Ishikawa (cell line): ENCODE data around the gene ANO8.

Experiments used
- CEBPB ChIP-seq: IDR thresholded peaks from 2 replicates; pipeline ENCODE4 v1.6.1; 2012
- CREB1 ChIP-seq: IDR thresholded peaks from 2 replicates; pipeline ENCODE4 v1.6.1; 2012; ENCODE audit warnings: low read depth
- EGR1 ChIP-seq: IDR thresholded peaks from 2 replicates; pipeline ENCODE4 v1.6.1; 2012
- EP300 ChIP-seq: IDR thresholded peaks from 2 replicates; pipeline ENCODE4 v1.6.1; 2012; ENCODE audit warnings: borderline replicate concordance
- FOXM1 ChIP-seq: IDR thresholded peaks from 2 replicates; pipeline ENCODE4 v1.6.1; 2012; ENCODE audit warnings: low read depth, borderline replicate concordance
- MAX ChIP-seq: IDR thresholded peaks from 2 replicates; pipeline ENCODE4 v1.6.1; 2012
- NFIC ChIP-seq: IDR thresholded peaks from 2 replicates; pipeline ENCODE4 v1.6.1; 2012
- RAD21 ChIP-seq: IDR thresholded peaks from 2 replicates; pipeline ENCODE4 v1.6.1; 2012; ENCODE audit warnings: low read depth
- REST ChIP-seq: IDR thresholded peaks from 2 replicates; pipeline ENCODE4 v1.6.1; 2012; ENCODE audit warnings: low read depth, mild to moderate bottlenecking
- TAF1 ChIP-seq: IDR thresholded peaks from 2 replicates; pipeline ENCODE4 v1.6.1; 2012; ENCODE audit warnings: low read depth, mild to moderate bottlenecking
- TCF12 ChIP-seq: IDR thresholded peaks from 2 replicates; pipeline ENCODE4 v1.6.1; 2012; ENCODE audit warnings: low read depth
- TEAD4 ChIP-seq: IDR thresholded peaks from 2 replicates; pipeline ENCODE4 v1.6.1; 2012
- USF1 ChIP-seq: IDR thresholded peaks from 2 replicates; pipeline ENCODE4 v1.6.1; 2012
- YY1 ChIP-seq: IDR thresholded peaks from 2 replicates; pipeline ENCODE4 v1.6.1; 2012; ENCODE audit warnings: low read depth
- ZBTB7A ChIP-seq: IDR thresholded peaks from 2 replicates; pipeline ENCODE4 v1.6.1; 2012; ENCODE audit warnings: low read depth

Gene ANO8

GRCh38 chr19:17340302-17340870 lies 5.7 kb upstream of the ANO8 start:
- no peak for TF ChIP-seq TEAD4
- 0 out of 2 replicates have a peak, but pooled peaks have one; percentile 18 for TF ChIP-seq EGR1

- TF ChIP-seq TAF1 (no peak), RAD21 (no peak), YY1 (no peak), USF1 (no peak), NFIC (no peak), EP300 (no peak), CREB1 (no peak), FOXM1 (no peak), ZBTB7A (no peak), TEAD4 (no peak), CEBPB (no peak)
Measured at GRCh38 chr19:17339088-17339741, 4.6 kb upstream of the ANO8 start.

GRCh38 chr19:17338433-17339078 lies 3.9 kb upstream of the ANO8 start:
- TF ChIP-seq REST (no peak), ZBTB7A (no peak), FOXM1 (no peak), TCF12 (no peak), EGR1 (no peak), TEAD4 (no peak), NFIC (no peak), TAF1 (no peak), CEBPB (no peak), CREB1 (no peak), RAD21 (no peak), EP300 (no peak), USF1 (no peak), MAX (no peak), YY1 (no peak)

- TF ChIP-seq YY1 (no peak), ZBTB7A (no peak; the same call in 1 of the 2 replicates), FOXM1 (no peak), USF1 (0 out of 2 replicates have a peak, but pooled peaks have one; percentile 17), NFIC (no peak)
Measured at GRCh38 chr19:17337675-17338432, 3.2 kb upstream of the ANO8 start.

- TF ChIP-seq REST (no peak), TEAD4 (peak; percentile 67), YY1 (peak; percentile 88), USF1 (peak; percentile 27; the same call in 1 of the 2 replicates), MAX (peak; percentile 89), CEBPB (no peak), NFIC (no peak), EP300 (no peak), RAD21 (no peak), TAF1 (peak; percentile 54; the same call in 1 of the 2 replicates), FOXM1 (no peak), CREB1 (peak; percentile 17; the same call in 1 of the 2 replicates), ZBTB7A (peak; percentile 36; the same call in 1 of the 2 replicates), TCF12 (peak; percentile 41; the same call in 1 of the 2 replicates), EGR1 (no peak)
Measured at GRCh38 chr19:17336872-17337674, 2.4 kb upstream of the ANO8 start, which contains the start of gene GTPBP3. Gene GTPBP3 (plus strand): TSS chr19:17337553. CDS start chr19:17337612, 59 bp downstream.
